Measurements from ENCODE around the gene ALG11.

DNA sequence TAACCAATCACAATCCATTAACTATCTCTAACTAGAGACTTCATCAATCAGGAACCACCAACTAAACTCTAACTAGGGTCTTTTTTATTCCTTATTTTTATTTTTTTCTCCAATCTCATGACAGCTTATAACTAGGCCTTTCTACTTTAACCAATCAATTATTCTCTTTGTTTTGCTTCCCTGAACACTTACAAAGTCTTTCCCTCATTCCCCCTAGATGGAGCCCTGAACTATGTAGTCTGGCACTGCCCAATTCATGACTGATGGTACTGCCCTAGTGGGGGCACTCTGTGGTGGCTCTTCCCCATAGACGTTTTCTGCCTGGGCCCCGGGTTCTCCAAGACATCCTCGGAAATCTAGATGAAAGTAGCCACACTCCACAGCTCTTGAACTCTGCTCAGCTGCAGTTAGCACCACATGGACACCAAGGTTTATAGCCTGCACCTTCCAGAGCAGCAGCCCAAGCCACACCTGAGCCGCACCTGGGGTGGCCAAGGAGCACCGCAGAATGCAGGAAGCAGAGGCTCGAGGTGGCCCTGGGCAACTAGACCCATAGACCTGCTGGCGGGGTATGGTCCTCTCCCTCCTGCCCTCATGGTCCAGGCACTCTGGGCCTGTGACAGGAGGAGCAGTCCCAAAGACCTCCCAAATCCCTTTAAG lies 7.6 kb upstream of the ALG11 start:
- TF ChIP-seq POLR2AphosphoS5 (IDR thresholded peaks at IDR 0.05) (no peak), POLR2A (IDR thresholded peaks at IDR 0.05) (no peak), EP300 (IDR thresholded peaks at IDR 0.05) (no peak)
- TF ChIP-seq, protein P1, sequence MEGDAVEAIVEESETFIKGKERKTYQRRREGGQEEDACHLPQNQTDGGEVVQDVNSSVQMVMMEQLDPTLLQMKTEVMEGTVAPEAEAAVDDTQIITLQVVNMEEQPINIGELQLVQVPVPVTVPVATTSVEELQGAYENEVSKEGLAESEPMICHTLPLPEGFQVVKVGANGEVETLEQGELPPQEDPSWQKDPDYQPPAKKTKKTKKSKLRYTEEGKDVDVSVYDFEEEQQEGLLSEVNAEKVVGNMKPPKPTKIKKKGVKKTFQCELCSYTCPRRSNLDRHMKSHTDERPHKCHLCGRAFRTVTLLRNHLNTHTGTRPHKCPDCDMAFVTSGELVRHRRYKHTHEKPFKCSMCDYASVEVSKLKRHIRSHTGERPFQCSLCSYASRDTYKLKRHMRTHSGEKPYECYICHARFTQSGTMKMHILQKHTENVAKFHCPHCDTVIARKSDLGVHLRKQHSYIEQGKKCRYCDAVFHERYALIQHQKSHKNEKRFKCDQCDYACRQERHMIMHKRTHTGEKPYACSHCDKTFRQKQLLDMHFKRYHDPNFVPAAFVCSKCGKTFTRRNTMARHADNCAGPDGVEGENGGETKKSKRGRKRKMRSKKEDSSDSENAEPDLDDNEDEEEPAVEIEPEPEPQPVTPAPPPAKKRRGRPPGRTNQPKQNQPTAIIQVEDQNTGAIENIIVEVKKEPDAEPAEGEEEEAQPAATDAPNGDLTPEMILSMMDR (IDR thresholded peaks at IDR 0.05) = no peak

Measured in suprapubic skin (tissue), 4 donors.